HG02884 (cell line): ENCODE data around the gene GMPPB.
"Not testable (repeated sequence)": the region's sequence is repeated elsewhere in the genome, so short reads cannot be mapped to it uniquely, and the experiment has no call there.

ENCODE experiments used
- ATAC-seq: cut with Tn5 transposase; IDR thresholded peaks from one replicate; pipeline ENCODE4 v1.9.1; 2021; ENCODE audit warnings: mild to moderate bottlenecking, moderate library complexity; ENCODE audit not compliant: unreplicated experiment

The GMPPB gene

DNA sequence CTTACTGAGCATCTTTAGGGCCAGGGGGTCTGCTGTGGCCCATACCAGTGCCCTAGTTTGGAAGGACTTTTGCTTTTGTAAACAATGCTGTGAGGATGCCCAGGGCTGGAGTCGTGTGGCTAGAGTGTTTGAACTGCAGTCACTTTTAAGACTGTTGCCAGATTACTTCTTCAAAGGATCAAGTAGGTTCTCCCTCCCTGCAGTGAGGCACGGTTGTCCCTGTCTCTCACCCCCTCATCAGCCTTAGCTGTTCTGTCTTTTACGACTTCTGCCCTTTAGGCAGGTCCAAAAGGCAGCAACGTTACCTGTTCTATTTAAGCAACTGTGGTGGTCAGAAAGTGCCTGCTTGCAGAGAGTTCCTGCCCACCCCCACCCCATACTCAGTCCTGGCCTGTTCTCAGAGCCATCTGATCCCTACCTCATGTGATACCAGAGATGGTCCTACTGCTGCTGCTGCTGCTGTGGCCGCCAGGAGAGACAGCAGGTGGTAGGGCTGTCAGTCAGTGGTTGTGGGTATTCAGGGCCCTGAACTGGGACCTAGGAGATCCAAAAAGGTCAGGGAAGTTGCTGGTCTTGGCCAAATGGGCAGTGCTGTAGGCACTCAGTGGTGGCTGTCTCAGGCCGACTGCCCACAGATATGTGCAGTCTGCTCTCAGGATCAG is 29.2 kb downstream of the GMPPB start:
- not testable (repeated sequence) for ATAC-seq

DNA sequence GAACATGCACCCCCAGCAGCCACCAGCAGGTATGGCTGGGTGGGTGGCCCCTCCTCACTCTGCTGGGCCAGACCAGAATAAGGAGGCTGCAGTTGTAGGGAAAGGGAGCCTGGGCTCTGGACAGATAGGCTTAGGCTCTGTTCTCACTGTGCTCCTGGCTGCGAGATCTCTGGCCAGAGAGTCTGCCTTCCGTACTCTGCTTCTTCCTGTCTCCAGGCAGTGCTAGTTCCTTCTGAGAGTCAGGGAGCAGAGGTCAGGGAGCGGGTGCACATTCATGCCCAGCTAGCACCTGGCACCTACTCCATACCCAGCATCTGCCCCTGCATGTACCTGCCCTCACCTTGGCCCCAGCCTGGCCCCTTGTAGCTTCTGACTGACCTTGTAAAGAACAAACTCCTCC is 32.3 kb downstream of the GMPPB start:
- not testable (repeated sequence) for ATAC-seq

DNA sequence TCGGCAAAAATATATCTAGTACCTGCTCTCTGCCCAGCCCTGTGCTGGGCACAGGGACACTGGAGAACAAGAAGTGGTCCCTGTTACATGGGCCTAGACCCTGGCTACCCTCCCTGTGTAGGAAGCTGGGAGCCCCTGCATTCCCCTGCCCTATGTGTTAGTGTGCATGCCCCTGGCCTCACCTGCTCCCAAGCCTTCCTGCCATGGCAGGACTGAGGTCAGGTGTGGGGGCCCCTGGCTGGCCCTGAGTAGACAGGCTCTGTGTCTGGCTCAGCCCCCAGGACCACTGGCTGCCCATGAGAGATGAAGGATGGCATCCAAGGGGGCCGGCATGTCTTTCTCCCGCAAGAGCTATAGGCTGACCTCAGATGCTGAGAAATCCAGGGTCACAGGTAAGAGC is 32.9 kb downstream of the GMPPB start:
- not testable (repeated sequence) for ATAC-seq

DNA sequence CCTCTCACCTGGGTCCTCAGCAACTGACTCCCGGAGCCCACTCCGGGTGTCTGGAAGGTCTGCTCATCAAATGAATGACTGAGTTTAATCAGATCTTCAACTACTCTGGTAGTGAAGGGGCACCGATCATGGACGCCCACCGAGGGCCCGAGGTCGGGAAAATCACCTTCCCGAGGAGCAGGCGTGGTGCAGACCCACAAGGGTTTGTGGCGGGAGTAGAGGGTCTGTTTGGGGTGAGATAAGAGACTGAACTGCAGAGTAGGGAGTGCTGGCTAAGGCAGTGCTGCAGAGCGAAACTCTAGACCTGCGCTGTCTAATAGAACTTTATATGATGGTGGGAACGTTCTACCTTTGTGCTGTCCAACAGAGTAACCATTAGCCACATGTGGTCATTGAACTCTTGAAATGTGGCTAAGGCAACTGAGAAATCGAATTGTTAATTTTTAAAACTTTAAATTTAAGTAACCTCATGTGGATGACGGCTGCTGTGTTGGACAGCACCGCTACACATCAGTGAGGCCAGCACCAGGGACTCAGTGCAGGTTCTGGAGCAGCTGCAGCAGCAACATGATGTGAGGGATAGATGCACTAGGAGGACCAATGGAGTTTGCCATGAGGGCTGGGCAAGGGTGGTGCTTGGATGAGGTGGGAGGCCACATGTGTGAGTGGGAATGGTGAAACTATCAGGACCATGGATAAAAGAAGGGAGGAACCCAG is 33.7 kb downstream of the GMPPB start:
- ATAC-seq, result not testable (repeated sequence)

DNA sequence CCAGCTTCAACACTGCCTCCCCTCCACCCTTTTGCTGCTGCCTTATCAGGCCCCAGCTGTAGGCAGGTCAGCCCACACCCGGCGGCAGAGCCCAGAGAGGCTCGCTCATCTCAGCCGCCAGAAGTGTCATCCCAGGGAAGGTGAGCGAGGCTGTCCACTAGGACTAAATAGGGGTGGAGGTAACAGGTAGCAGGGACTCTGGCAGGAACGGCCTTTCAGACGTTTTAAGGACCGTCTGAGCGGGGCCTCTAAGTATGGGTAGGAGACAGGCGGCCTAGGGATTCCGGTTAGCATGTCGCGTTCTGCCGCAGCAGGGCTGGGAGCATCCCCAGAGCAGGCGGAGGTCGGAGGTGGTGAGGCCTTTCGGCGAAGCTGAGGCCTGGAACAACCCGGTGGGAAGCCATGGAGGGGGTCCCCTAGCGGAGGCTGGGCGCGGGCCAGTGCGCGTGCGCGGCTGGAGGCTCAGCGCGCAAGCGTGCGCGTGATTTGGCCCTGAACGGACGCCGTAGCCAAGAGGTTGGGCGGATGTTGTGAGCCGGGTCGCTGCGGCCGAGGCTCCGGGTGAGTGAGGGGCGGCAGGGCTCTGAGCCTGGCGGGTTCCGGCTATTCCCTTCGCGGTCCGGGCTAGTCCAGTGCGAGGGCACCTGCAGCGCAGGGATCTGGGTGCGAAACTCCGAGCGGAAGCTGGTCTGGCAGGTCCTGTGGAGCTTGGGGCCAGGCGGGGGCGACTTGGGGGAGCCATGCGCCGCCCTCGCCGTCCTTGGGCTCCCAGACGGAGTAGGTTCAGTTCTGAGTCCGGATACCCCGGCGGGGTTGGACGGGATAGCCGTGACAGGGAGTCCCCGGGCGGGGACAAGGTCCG is 34.5 kb downstream of the GMPPB start, which contains the start of the genes MST1 and RNF123:
MST1 (minus strand) TSS at position 429 of the 862 bp plus-strand sequence. CDS start 783 bp downstream, outside the sequence.
RNF123 (plus strand) TSS at position 512 of the 862 bp plus-strand sequence. CDS start 1,609 bp downstream, outside the sequence.
- ATAC-seq, result peak; percentile 54

DNA sequence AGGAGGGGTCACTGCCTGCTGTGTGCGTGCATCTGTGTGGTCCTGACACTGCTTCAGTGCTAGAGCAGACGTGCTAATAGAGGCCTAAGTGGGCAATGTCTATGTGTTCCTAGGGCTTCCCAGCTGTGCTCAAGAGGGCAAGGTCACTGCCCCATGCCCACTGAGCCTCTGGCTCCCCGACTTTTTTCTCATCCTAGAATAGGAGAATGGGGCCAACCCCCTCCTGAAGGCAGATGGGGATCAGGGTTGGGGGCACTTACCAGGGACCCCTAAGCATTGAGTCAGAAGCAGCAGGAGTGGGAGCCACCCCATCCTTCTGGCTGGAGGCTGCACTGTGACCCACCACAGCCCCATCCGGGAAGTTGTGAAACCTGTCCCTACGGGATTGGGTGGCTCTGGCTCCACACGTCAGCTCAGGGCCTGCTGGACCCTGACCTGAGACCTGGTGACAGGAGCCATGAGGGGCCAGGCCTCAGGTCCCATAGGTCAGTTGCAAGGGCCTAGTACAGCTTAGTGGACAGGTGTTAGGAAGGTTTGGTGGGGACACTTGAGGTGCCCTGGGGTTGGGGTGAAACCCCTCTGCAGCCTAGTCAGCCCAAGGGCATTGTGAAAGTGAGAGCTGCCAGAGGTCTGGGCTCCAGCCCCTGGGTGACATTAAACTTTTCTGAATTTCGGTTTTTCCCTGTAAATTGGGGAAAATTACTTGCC is 35.3 kb downstream of the GMPPB start:
- not testable (repeated sequence) for ATAC-seq

DNA sequence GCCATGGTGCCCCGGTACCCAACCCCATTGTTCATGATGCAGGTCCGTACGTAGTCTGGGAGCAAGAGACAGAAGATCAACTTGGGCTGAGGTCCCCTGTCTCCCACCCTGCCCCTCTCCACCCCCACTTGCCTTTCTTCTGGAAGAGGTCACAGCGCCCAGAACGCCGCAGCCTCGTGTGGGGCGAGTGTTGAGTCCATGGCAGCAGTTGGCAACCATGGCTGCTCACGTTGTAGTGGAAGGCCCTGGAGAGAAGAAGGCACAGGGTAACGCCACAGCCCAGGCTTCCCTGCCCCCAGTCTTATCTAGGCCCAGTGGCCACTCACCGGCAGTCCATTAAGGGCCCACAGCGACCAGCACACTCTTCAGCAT is 36.3 kb downstream of the GMPPB start:
- ATAC-seq, result not testable (repeated sequence)

DNA sequence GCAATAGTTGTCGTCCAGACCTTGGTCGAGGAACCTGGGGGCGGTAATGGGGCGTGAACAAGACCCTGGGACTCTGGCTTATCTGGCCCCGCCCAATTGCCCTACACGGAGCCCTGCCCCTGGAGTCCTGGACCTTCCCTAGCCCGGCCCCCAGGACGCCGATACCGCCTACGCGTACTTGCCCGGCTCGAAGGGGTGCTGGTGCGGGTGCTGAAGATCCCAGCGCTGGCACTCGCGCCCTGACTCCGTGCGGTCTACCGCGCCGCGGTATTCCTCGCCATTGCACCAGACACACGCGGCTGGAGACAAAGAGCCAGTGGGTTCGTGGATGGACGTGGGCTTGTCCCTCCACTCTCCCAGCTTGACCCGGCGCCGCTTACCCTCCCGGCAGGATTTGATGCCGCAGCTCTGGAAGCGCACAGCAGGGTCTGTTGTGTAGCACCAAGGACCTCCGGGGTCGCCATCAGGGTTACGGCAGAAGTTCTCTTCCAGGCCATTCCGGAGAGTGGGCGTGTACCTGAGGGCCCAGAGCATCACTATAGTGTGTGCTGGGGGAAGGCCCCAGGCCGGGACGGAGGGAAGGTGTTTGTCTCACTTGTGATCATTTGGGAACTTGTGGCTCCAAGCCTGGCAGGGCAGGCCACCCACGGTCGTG is 36.9 kb downstream of the GMPPB start:
- not testable (repeated sequence) for ATAC-seq

DNA sequence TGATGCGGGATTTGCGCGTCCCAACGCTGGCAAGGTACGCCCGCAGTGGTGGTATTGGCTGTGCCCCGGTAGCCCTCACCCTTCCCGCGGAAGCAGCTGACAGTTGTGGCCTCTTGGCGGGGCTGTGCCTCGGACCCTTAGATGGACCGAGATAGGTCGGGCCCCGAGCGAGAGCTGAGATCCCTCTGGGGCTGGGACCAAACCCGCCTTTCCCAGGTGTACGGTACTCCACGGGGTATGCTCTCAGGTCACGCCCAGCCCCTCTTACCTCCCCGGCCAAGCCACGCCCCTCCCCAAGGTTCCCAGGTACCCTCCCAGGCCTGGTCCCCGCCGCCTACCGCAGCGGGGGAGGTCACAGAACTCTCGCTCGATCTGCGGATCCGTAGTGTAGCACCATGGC is 37.4 kb downstream of the GMPPB start:
- not testable (repeated sequence) for ATAC-seq

DNA sequence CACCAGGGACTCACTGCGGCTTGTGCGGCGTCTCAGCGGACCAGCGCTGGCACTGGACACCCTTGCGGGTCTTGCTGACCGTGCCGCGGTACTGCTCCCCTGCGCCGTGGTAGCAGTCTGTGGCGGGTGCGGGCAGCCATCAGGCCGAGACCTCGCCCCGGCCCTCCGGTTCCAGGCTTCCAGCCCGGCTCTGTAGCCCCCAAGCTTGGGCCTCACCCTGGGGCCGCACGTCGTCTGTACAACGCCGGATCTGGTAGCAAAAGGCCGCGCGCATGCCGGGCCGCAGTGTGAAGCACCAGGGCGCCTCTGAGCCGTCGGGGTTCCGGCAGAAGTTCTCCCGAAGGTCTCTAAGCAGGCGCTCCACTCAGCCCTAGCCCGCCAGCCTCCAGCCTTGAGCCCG is 37.9 kb downstream of the GMPPB start:
- not testable (repeated sequence) for ATAC-seq

DNA sequence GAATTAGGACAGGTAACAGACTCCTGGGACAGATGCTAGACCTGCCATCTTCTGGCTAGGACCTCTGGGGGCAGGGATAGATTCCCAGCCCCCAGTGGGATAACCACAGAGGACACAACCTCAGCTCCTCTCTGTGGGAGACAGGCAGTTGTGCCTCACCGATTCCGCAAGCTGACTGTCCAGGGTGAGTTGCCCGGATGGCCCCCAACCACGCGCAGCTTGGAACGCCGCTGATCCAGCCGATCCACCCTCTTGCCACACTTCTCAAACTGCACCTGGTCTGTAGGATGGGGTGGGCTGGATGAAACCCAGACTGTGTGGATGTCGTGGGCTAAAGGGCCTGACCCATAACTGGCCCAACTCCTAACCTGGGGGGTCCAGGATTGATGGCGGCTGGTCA is 38.6 kb downstream of the GMPPB start:
- not testable (repeated sequence) for ATAC-seq

DNA sequence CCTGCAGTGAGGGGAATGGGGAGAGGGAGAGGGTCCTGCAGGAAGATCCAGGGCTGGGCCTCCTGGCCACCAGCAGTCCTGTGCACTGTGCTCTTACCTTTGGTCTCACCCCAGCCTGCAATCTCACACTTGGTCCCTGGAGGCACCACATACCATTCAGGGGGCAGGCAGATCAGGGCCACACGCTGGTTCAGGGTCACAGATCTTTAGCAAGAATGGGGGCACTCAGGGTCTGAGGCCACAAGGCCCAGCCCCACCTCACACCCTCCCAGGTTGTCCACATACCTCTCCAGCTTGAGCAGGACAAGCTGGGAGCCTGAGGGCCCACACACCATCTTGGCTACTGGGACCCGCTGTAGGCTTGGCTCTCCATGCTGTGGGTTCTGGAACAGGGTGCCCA is 39.3 kb downstream of the GMPPB start:
- ATAC-seq, result not testable (repeated sequence)

DNA sequence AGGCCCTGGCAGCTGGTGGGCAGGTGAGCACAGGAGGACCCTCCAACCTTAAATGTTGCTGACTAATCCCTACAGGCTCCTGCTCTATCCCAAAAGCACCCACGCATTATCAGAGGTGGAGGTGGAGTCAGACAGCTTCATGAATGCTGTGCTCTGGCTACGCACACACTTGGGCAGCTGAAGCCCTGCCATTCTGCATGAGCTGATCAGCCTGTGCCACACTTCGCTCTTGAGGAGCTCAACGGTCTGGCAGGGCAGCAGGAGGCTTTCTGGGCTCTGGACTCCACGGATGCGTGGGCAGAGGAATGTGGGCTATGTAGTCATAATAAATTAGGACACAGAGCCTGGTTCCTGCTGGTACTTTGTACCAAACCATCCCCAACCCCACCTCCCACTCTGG is 40.6 kb downstream of the GMPPB start:
- no peak for ATAC-seq

DNA sequence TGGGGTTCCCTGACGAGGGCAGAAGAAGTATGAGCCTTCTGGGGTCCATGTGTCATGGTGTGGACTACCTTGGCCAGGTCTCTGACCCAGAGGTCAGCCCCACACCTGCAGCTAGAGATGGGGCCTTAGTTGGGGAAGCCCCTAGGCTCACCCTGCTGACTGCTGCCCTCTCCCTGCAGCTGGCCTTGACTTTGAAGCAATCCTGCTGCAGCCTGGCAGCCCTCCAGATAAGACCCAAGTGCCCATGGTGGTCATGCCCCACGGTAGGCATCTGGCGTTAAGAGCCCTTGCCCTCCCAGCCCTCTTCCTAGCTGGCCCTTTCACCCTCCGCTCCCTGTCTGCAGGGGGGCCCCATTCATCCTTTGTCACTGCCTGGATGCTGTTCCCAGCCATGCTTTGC is 42.2 kb downstream of the GMPPB start:
- ATAC-seq, result no peak

DNA sequence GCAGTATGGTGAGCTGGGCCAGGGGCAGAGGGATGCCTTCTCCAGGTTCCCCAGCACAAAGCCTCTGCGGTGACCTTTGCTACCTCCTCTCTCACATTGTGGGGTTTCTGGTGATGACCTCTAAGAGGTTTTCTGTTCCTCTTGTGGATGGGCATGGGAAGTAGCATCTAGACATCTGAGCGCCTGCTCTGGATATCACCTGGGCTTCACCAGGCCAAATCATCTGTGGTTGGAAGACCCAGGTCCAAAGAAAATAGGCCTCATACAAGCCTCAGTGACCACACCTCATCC is 42.6 kb downstream of the GMPPB start:
- ATAC-seq, result no peak

DNA sequence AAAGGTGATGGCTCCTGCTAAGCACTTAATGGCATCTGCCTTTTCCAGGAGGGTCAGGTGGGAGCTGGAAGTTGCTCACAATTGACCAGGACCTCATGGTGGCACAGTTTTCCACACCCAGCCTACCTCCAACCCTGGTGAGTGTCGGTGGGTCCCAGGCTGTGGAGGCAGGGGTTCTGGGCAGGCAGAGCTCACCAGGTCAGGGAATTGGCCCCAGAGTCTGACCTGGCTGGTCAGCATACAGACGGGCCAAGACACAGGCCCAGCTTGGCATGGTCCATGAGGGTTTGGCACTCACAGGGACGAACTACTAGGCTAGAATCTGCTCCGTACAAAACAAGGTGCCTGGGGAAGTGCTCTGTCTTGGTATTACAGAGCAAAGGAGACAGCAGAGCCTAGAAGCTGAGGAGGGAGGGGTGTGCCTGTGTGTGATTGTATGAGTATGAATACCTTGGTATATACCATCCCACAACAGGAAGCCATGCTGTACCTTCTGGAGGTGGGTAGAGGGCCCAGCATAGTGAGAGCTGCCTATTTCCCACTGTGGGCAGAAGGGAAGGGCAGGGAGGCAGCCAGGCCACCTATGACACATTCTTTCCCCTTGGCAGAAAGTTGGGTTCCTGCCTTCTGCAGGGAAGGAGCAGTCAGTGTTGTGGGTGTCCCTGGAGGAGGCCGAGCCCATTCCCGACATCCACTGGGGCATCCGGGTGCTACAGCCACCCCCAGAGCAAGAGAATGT is 43.1 kb downstream of the GMPPB start:
- no peak for ATAC-seq

DNA sequence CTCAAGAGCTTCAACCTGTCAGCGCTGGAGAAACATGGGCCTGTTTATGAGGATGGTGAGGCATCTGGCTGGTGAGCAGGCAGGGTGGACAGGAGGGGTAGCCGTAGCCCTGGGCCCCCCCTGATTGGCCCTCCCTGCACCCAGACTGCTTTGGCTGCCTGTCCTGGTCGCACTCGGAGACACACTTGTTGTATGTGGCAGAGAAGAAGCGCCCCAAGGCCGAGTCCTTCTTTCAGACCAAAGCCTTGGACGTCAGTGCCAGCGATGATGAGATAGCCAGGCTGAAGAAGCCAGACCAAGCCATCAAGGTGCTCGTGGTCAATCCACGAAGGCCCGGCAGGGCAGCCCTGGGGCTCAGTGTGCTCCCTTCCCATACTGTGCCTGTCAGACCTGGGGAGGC is 47.8 kb downstream of the GMPPB start:
- no peak for ATAC-seq

DNA sequence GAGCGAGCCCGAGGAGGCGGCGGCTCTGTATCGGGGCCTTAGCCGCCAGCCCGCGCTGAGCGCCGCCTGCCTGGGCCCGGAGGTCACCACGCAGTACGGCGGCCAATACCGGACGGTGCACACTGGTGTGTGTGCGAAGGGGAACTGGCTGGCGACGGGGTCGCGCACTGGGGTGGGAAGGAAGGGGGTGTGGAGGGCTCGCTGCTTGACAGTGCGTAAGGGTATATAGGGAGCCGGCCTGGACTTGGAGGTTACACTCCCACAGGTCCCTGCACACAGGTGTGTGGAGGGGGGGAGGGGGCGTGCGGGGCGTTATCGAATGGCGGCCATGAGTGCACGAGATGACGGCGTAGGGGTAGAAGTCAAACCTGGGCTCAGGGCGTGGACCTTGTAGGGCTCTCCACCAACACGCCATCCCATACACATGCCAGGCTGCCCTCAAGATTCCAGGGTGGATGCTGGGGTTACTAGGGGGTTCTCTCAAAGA is 49.2 kb downstream of the GMPPB start:
- ATAC-seq, result peak; percentile 8

DNA sequence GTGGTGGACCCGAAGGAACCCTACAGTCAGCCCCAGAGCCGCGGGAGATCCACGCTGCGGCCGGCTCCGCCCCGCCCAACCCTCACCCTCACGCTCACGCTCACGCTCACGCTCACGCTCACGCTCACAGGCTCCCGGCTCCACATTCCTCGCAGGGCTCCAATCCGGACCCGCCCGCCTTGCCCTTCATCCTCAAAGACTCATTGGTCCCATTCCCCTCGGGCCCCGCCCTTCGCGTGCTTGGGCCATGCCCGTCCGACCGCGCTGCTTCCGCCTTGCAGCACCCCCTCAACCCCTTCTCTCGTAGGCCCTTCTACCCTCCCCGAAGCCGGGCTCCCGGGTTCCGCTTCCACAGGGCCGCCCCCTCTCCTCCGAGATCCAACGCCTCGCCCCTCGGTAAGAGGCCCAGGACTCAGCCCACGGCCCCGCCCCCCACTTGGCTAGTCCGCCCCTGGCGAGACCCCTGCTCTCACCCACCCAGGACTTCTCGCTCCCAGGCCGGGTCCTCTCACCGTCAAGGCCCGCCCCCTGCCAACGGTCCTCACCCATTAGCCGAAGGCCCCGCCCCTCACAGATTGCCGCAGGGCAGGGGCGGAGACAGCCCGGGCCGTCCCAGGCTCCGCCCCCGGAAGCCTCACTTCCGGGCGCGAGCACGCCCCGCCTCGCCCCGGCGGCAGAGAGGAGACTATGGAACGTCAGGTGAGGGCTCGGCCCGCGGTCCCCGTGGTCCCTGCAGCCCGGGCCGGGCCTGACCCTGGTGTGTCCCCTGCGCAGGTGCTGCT is 49.8 kb downstream of the GMPPB start, which contains the start of gene APEH:
APEH (plus strand) TSS at position 637 of the 782 bp plus-strand sequence; CDS start at position 688, 51 bp downstream.
- peak; percentile 68 for ATAC-seq
